ENCODE data around the gene DLGAP4.

Gene DLGAP4

DNA sequence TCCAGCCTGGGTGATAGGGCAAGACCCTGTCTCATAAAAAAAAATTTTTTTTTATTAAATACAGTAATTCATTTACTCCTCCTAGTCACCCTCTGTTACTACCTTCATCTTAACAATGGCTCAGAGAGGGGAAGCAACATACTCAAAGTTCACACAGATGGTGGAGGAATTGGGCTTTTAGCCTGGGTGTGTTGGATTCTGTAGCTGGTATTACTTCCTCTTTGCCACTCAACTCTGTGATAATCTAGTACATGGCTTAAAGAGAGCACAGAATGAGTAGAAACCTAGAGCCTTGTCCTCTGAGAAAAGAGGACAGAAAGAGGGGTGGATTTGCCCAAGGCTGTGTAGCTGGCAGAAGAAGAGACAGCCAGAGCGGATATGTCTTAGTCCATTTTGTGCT is 96.6 kb downstream of the DLGAP4 start:
- DNase-seq = no peak
- Histone ChIP-seq H3K4me1 (no peaks in the 10 kb centered on the region), H3K9me3 (peaks cover 0 to 11% (median 6%) of the 10 kb centered on the region in 3 donors), H3K27me3 (peaks cover 0 to 63% of the 10 kb centered on the region in 2 donors), H3K36me3 (no peaks in the 10 kb centered on the region), H3K4me3 (no peak overlapping the region), H3K27ac (no peak overlapping the region)
- TF ChIP-seq, protein P1, sequence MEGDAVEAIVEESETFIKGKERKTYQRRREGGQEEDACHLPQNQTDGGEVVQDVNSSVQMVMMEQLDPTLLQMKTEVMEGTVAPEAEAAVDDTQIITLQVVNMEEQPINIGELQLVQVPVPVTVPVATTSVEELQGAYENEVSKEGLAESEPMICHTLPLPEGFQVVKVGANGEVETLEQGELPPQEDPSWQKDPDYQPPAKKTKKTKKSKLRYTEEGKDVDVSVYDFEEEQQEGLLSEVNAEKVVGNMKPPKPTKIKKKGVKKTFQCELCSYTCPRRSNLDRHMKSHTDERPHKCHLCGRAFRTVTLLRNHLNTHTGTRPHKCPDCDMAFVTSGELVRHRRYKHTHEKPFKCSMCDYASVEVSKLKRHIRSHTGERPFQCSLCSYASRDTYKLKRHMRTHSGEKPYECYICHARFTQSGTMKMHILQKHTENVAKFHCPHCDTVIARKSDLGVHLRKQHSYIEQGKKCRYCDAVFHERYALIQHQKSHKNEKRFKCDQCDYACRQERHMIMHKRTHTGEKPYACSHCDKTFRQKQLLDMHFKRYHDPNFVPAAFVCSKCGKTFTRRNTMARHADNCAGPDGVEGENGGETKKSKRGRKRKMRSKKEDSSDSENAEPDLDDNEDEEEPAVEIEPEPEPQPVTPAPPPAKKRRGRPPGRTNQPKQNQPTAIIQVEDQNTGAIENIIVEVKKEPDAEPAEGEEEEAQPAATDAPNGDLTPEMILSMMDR (IDR thresholded peaks at IDR 0.05) = no peak
- intact Hi-C loops (cut with DNase I; ENCODE audit: low total_unique reads) = no loop called here

- intact Hi-C loops (cut with DNase I; ENCODE audit: low total_unique reads) = no loop called here
- Histone ChIP-seq H3K4me1 (no peaks in the 10 kb centered on the region), H3K4me3 (no peak overlapping the region), H3K9me3 (peaks cover 0 to 11% (median 6%) of the 10 kb centered on the region in 3 donors), H3K27ac (no peak overlapping the region), H3K27me3 (peaks cover 0 to 52% of the 10 kb centered on the region in 2 donors), H3K36me3 (no peaks in the 10 kb centered on the region)
- TF ChIP-seq, protein P1 (IDR thresholded peaks at IDR 0.05) = no peak
- no peak for DNase-seq
Measured at GRCh38 chr20:36404435-36404978, 98.4 kb downstream of the DLGAP4 start.

DNA sequence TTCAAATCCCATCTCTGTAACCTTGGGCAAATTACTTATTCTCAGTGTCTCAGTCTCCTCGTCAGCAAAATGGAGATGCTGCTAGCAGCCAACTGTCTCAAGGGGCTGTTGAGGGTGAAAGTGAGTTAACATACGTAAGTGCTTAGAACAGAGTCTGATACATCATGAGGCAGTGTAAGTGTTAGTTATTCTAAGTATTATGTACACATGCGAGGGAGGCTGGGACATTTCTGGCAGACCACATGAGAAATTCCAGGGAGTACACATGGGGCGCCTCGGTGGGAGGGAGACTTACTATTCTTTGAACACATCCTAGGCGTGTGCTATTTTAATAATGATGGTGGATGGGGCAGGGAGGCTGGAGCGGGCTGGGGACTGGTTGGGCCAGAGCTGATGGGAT is 99.1 kb downstream of the DLGAP4 start:
- Histone ChIP-seq H3K27me3 (peaks cover 0 to 44% of the 10 kb centered on the region in 2 donors), H3K4me3 (no peak overlapping the region), H3K4me1 (no peaks in the 10 kb centered on the region), H3K27ac (no peak overlapping the region), H3K9me3 (peaks cover 0 to 11% (median 6%) of the 10 kb centered on the region in 3 donors), H3K36me3 (no peaks in the 10 kb centered on the region)
- TF ChIP-seq, protein P1 (IDR thresholded peaks at IDR 0.05) = no peak
- no peak for DNase-seq
- intact Hi-C loops (cut with DNase I; ENCODE audit: low total_unique reads) = no loop called here

- intact Hi-C loops (cut with DNase I; ENCODE audit: low total_unique reads) = no loop called here
- no peak overlapping the region for H3K27ac ChIP-seq
- TF ChIP-seq, protein P1 (IDR thresholded peaks at IDR 0.05) = no peak
- peaks cover 0 to 11% (median 6%) of the 10 kb centered on the region in 3 donors for H3K9me3 ChIP-seq
- H3K27me3 ChIP-seq = peaks cover 0 to 36% of the 10 kb centered on the region in 2 donors
- no peak overlapping the region for H3K4me3 ChIP-seq
- H3K36me3 ChIP-seq = no peaks in the 10 kb centered on the region
- no peaks in the 10 kb centered on the region for H3K4me1 ChIP-seq
- no peak for DNase-seq
Measured at GRCh38 chr20:36407199-36407733, 101.1 kb downstream of the DLGAP4 start.

DNA sequence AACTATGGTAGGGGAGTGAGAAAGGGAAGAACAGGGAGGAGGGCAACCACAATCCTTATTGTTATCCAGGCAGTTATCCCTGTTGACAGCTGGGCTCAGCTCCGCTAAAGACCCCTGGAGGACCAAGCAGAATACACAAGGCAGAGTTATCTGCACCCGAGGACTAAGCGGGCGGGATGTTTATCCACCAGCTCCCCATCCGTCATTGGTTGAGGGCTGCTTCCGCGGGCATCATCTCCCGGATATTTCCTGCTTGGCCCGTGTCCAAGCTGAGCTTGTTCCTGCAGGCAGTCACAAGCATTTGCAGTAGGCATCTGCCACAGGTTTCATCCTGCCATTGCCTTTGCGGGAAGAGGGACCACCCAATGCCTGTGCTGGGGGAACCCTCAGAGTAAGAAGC is 102.1 kb downstream of the DLGAP4 start:
- DNase-seq = no peak
- TF ChIP-seq, protein P1 (IDR thresholded peaks at IDR 0.05) = no peak
- Histone ChIP-seq H3K27ac (no peak overlapping the region), H3K4me3 (no peak overlapping the region), H3K36me3 (no peaks in the 10 kb centered on the region), H3K4me1 (no peaks in the 10 kb centered on the region), H3K9me3 (peaks cover 0 to 8% (median 6%) of the 10 kb centered on the region in 3 donors), H3K27me3 (peaks cover 0 to 32% of the 10 kb centered on the region in 2 donors)
- intact Hi-C loops (cut with DNase I; ENCODE audit: low total_unique reads) = no loop called here

All from tibial artery (tissue), 4 donors.